Measurements from ENCODE around the gene FOXL3.

The FOXL3 gene

GRCh38 chr7:266851-267840 lies 22.8 kb upstream of the FOXL3 start:
- no peak for DNase-seq (ENCODE audit: low read depth in 2 of 2)

DNA sequence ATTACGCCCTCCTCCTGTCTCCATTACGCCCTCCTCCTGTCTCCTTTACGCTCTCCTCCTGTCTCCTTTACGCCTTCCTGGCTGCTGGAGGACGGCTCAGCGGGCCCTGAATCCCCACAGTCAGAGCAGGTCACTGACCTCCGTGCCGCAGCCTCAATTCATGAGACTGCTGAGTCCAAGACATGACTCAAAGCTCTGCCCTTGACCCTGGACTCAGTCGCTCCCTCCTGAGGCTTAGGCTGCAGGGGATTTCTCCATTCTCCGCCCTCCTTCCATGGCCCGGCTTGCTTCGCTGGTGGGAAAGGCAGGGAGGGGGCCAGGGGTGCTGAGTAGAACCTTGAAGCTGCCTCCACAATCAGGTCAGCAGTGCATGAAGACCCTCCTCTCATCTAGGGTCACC lies 21.0 kb upstream of the FOXL3 start:
- DNase-seq (ENCODE audit: low read depth in 2 of 2) = no peak

DNA sequence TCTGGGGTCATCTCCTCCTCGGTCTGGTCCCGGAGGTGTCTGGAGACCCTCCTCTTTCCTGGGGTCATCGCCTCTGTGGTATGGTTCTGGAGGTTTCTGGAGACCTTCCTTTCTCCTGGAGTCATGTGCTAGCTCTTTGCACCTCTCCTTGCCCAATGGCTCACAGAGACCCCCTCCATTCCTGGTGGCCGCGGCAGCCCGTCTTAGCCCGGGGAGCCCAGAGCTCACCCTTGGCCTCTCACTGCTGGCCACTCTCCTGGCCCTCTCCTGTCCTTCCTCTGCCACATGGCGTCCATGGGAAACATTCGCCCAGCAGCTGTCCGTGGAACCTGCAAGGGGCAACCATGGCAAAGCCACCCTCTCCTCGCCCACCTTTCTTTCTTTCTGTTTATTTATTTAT lies 20.2 kb upstream of the FOXL3 start:
- no peak for DNase-seq (ENCODE audit: low read depth in 2 of 2)

DNA sequence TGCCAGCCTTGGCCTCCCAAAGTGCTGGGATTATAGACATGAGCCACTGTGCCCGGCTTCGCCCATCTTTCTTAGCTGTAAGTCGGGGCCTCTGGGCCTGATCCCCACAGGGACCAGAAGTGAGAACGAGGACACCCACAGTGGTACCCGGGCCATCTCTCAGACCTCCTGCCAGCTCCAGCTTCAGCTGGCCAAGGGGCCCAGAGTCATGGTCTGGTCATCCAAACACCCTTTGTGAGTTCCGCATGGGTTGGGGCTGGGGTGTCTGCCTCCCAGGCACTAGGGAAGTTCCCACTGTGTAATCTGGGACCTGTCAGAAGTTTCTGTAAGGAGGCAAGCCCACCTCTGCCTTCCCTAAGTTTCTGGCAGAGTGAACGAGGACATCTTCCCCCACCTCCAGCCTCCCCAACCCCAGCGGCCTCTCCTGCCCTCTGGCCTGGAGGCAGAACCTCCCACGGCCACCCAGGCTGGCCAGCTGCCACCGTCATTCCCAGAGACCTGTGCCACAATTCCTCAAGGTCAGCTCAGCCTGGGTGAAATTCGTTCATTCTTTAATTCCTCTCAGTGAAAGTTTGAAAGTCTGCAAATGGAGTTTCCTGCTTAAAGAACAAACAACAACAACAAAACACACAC lies 19.5 kb upstream of the FOXL3 start:
- DNase-seq (ENCODE audit: low read depth in 2 of 2) = no peak

GRCh38 chr7:271266-272107 lies 18.5 kb upstream of the FOXL3 start:
- no peak for DNase-seq (ENCODE audit: low read depth in 2 of 2)

DNA sequence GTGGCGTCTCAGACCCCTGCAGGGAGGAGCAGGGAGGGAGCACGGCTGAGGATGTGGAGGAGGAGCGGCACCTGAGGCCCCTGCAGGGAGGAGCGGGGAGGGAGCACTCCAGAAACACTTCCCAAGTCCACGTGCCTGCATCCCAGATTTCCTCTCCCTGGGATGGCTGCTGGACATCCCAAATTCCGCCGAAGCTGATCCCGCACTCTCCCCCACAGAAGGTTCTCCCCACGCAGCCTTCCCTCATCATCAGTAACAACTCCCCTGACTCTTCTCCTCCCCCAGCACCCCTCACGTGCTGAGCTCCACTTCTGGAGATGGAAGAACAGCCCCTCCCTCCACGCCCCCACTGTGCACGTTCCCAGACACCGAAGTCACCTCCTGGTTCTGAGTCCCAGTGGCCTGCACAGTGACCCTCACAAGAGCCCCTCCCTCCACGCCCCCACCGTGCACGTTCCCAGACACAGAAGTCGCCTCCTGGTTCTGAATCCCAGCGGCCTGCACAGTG lies 17.8 kb upstream of the FOXL3 start:
- DNase-seq (ENCODE audit: low read depth in 2 of 2) = no peak

DNA sequence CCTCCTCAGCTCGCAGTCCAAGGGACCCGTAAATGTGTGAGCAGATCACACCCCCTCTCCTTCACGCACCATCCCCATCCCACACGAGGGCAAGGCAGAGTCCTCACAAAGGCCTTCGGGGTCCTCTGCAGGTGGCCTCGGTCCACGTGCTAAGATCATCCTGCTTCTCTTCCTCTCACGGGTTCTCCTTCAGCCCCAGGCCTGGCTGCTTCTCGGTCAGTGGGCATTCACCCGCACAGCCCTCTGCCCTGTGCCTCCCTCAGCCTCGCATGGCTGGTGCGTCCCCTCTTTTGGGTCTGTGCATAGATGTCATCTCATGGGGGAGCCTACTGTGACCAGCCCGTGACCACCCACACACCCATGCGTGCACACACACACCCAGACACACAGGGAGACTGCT lies 17.3 kb upstream of the FOXL3 start:
- DNase-seq (ENCODE audit: low read depth in 2 of 2) = no peak

DNA sequence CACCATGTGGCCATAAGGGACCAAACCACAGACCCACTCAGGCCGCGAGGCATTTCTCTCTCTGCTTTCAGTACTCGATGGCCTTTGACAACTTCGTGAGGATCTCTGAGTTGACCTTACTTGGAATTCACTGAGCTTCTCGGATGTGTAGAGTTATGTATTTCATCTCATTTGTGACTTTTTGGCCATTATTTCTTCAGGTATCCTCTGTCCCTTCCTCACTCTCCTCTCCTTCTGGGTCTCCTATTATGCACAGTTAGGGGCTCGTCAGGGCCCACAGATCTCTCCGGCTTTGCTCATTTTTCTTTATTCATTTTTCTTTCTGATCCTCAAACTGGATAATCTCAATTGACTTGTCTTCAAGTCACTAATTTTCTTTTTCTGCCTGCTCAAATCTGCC lies 16.6 kb upstream of the FOXL3 start:
- DNase-seq (ENCODE audit: low read depth in 2 of 2) = no peak

- no peak for DNase-seq (ENCODE audit: low read depth in 2 of 2)
These were observed 15.7 kb upstream of the FOXL3 start for GRCh38 chr7:274266-274665.

DNA sequence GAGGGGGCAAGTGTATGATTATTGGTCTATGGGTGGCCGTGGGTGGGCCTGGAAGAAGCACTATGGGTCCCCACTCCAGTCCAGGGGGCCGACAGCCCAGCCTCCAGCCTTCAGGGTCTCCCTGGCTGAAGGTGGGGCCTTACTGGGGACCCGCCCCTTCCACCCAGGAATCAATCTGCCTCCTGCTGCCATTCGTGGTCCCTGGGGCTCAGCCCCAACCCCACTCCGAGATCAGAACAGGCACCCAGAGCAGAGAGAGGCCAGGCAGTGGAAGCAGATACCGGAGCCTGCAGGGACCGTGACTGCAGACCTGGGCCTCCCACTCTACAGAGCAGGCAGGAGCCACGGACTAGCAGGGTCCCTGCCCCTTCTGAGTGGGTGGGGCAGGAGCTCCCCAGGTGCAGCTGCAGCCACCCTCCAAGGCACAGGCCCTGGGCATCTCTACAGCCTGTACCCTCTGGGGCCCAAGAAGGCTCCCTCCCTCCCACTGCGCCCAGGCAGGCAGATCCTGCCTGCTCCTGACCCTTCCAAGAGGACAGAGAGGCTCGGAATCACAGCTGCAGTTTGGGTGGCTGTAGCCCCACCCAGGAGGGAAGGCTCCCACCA lies 13.6 kb upstream of the FOXL3 start:
- DNase-seq (ENCODE audit: low read depth in 2 of 2) = no peak

- DNase-seq (ENCODE audit: low read depth in 2 of 2) = no peak
These were observed 12.7 kb upstream of the FOXL3 start for GRCh38 chr7:277228-277627.

- no peak for DNase-seq (ENCODE audit: low read depth in 2 of 2)
These were observed 11.9 kb upstream of the FOXL3 start for GRCh38 chr7:278081-278480.

DNA sequence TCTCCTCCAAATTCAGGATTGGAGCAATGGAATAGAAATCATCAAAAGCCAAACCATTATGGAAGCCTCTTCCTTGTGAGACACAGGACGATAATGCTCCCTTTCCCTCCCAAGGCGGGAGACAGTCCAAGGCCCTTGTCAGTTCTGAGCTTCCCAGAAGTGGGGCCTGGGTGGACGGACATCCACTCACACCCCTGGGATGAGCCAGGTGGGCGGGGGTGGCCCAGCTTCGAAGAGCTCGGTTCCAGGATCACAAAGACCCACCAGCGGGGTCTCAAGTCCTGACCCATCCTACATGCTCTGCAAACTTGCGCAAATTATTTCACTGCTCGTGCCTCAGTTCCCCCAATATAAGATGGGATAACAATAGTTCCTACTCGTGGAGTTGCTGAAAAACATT lies 10.1 kb upstream of the FOXL3 start:
- DNase-seq (ENCODE audit: low read depth in 2 of 2) = no peak

GRCh38 chr7:280461-280860 lies 9.5 kb upstream of the FOXL3 start:
- DNase-seq (ENCODE audit: low read depth in 2 of 2) = no peak

- no peak for DNase-seq (ENCODE audit: low read depth in 2 of 2)
These were observed 8.3 kb upstream of the FOXL3 start for GRCh38 chr7:281637-282036.

GRCh38 chr7:282621-283020 lies 7.3 kb upstream of the FOXL3 start:
- DNase-seq (ENCODE audit: low read depth in 2 of 2) = no peak

- no peak for DNase-seq (ENCODE audit: low read depth in 2 of 2)
These were observed 4.9 kb upstream of the FOXL3 start for GRCh38 chr7:284762-285722.

DNA sequence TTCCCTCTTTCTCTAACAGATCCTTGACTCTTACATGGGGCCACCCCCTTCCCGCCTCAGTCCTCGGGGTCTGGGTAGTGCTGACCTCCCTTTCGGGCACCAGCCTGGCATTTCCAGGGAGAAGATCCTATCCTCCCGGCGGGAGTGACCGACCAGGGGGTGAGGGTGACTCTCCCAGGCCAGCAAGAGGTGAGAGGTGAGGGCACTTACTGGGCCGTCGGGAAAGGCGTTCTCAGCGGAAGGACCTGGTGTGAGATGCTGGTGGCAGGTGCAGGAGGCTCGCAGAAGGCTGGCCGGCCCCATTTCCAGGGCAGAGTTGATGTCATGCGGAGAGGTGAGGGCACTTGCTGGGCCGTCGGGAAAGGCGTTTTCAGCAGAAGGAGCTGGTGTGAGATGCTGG lies 4.2 kb upstream of the FOXL3 start:
- no peak for DNase-seq (ENCODE audit: low read depth in 2 of 2)

GRCh38 chr7:286266-286665 lies 3.7 kb upstream of the FOXL3 start:
- DNase-seq (ENCODE audit: low read depth in 2 of 2) = no peak

DNA sequence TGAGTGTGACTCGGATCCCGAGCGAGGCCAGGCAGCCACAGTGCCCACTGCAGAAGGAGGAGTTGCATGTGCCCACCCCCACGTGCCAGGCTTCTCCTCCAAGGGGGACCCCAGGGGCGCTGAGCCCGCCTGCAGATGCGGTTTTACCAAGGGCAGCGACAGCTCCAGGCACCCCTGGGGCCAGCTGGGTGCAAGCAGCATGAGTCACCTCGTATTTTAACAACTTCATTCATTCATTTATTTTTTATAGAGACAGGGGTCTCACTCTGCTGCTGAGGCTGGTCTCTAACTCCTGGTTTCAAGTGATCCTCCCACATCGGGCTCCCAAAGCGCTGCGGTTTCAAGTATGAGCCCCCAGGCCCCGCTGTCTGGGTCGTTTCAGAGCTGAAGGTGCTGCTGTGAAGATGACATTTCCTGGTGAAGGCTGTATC lies 1.3 kb upstream of the FOXL3 start:
- no peak for DNase-seq (ENCODE audit: low read depth in 2 of 2)

Data from stimulated activated CD4-positive, alpha-beta T cell treated with anti-CD3 and anti-CD28 coated beads, Interleukin-12 subunit alpha, Interleukin-12 subunit beta, amount 100 ng/mL, for 24 hours (primary cell).